ENCODE results near the gene RBP4.

DNA sequence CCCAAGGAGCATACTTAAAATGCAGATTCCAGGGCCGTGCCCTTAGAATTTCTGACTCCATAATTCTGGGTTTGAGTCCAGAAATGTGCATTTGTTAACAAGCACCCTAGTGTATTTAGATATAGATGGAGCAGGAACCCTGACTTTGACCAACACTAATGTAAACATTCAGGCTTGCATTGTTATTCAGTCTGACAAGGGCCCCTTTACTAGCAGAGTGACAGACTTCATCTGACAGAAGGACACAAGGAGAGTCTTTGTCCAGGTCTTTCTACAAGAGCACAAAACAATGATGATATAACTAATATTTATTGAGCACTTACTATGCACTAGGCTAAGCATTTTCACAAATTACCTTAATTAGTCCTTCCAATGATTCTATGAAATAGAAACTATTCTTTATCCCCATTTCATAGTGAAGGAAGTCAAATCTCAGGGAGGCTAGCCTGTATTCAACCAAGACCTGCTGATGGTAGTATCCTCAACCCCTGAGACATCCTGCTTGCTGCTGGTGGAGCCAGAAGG is 3.9 kb downstream of the RBP4 start:
- TF ChIP-seq POLR2A (IDR thresholded peaks at IDR 0.05; ENCODE audit: low read depth, low read length), result no peak
- TF ChIP-seq, protein P1, sequence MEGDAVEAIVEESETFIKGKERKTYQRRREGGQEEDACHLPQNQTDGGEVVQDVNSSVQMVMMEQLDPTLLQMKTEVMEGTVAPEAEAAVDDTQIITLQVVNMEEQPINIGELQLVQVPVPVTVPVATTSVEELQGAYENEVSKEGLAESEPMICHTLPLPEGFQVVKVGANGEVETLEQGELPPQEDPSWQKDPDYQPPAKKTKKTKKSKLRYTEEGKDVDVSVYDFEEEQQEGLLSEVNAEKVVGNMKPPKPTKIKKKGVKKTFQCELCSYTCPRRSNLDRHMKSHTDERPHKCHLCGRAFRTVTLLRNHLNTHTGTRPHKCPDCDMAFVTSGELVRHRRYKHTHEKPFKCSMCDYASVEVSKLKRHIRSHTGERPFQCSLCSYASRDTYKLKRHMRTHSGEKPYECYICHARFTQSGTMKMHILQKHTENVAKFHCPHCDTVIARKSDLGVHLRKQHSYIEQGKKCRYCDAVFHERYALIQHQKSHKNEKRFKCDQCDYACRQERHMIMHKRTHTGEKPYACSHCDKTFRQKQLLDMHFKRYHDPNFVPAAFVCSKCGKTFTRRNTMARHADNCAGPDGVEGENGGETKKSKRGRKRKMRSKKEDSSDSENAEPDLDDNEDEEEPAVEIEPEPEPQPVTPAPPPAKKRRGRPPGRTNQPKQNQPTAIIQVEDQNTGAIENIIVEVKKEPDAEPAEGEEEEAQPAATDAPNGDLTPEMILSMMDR (IDR thresholded peaks at IDR 0.05 in 2 of 3, conservative IDR thresholded peaks at IDR 0.05 in 1 of 3; ENCODE audit: control insufficient read depth in 2 of 3, extremely low read depth in 1 of 3, insufficient read depth in 1 of 3, low read depth in 3 of 3, low read length in 3 of 3), result no peak
- TF ChIP-seq EED (IDR thresholded peaks at IDR 0.05; ENCODE audit: low read depth), result no peak
- TF ChIP-seq EGR1 (IDR thresholded peaks at IDR 0.05; ENCODE audit: borderline replicate concordance in 1 of 2, low read depth in 2 of 2, low read length in 2 of 2), result no peak
- TF ChIP-seq MYC (IDR thresholded peaks at IDR 0.05; ENCODE audit: insufficient read depth, insufficient read length, insufficient replicate concordance, low read length, severe bottlenecking), result no peak
- TF ChIP-seq SIX5 (IDR thresholded peaks at IDR 0.05; ENCODE audit: low read depth, low read length, severe bottlenecking), result no peak
- no peak for TF ChIP-seq RELA (IDR thresholded peaks at IDR 0.05; ENCODE audit: borderline replicate concordance, partially characterized antibody)
- no peak for TF ChIP-seq EZH2 (IDR thresholded peaks at IDR 0.05; ENCODE audit: borderline replicate concordance, control insufficient read depth, low read depth, low read length)
- no peak for TF ChIP-seq EP300 (IDR thresholded peaks at IDR 0.05; ENCODE audit: borderline replicate concordance in 1 of 2, control insufficient read depth in 1 of 2, low read depth in 2 of 2, low read length in 2 of 2)
- TF ChIP-seq NFIC (IDR thresholded peaks at IDR 0.05; ENCODE audit: low read depth, low read length), result no peak
- no peak for TF ChIP-seq REST (IDR thresholded peaks at IDR 0.05; ENCODE audit: low read depth, low read length)
